ENCODE measurements around the gene VAMP3.

VAMP3 gene

GRCh38 chr1:7821282-7821681 lies 50.2 kb downstream of the VAMP3 start:
- DNase-seq = no peak

GRCh38 chr1:7824701-7825100 lies 53.6 kb downstream of the VAMP3 start:
- no peak for DNase-seq

GRCh38 chr1:7826363-7826762 lies 55.3 kb downstream of the VAMP3 start:
- no peak for DNase-seq

- no peak for DNase-seq
These were observed 56.2 kb downstream of the VAMP3 start for GRCh38 chr1:7827126-7827955.
